Measurements from ENCODE around the gene ROBO1.

The ROBO1 gene

DNA sequence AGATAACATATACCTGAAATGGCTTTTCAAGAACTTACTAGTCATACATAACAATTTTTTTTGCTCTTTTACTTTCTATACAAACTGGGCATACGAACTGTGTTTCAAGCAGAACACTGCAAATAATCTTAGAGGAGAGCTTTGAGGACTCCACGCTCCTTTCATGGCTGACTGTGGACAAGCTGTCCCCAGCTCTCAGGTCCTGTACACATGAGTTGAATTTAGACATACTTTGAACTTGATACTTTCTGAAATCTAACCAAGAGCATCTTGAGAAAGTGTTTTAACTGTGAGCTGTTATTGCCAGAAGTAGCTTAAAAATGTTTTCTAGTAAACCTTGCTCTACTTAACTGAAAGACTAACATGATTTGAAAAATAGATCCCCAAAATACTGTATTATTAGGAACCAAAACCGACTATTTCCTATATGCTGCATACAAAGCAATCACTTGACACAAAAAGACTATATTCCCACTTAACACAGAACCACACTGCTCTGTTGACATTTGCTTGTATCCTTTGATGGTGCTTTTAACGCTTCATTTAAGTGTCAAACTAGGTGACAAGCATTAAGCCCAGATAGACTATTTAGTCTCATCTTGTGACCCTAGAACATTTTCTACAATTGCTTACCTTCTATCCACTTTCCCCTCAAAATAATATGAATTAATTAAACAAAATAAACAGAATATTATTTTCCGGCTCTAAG, 755.8 kb downstream of the ROBO1 start:
- no peak for DNase-seq (ENCODE audit: low spot score)

DNA sequence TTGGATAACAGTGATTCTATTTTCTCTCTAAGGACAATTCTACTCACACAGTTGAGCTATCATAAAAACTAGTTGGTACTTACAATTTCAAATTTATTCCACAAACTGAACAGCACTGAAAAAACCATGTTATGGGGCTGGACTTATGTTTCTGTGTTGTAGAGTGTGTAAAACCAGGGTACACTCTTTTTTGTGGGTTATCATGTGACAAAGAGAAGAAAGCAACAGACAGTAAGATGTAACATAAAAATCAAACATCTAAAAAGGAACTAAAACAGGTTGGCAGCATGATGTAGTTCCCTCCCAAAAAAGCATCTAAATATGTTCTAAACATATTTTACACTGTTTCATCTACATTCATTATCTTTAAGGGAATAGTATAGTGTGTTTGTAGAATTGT, 757.9 kb downstream of the ROBO1 start:
- DNase-seq (ENCODE audit: low spot score) = no peak

DNA sequence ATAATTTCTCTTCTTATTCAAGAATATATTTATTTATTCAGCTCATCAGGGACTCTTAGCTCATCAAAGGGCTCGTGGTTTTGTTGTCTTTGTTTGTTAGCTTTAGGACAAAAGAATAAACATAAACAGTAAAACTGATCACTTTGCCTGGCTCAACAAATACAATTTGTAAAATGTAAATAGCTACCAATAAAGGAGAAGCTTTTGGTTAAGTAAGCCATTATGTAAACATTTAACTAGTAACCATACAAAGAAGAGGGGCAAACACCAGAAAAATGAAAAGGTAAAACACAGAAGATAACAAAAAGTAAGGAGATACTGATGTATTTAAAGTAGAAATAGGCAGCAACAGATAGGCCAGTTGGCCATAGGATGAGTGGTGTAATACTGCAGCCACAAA, 761.7 kb downstream of the ROBO1 start:
- DNase-seq (ENCODE audit: low spot score) = no peak

DNA sequence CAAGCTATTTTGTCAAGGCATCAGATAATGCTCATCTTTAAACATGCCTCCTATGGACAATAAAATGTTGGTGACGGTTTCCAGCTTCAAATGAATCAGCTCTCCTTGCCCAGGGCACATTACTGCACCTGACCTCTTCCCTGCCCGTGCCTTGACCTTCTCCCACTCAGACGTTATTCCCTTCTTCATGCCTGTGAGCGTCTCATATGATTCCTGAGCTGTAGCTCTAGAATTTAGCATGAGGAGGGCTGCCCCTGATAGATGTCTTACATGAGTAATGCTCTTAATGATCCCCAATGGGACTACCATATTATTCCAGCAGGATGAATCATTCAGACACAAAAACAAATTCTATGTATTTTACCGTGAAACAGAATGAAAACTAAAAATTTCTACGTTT, 762.7 kb downstream of the ROBO1 start:
- no peak for DNase-seq (ENCODE audit: low spot score)

DNA sequence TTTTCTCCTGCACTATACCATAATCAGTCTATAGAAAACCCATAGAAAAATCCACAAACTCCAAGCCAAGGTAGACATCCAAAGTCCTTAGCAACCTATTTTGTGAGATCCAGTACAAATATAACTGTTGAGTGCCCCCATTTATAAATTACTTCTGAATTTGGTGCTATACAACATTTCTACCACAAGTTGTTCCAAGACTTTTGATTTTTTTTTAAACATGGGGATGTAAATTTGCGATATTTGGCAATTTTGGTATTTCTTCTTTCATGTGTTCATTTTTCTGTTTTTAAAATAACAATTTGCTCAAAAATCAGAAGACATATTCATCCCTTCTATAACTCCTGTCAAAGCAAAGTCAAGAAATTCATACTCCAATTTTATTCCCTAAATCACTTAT, 763.8 kb downstream of the ROBO1 start:
- no peak for DNase-seq (ENCODE audit: low spot score)

DNA sequence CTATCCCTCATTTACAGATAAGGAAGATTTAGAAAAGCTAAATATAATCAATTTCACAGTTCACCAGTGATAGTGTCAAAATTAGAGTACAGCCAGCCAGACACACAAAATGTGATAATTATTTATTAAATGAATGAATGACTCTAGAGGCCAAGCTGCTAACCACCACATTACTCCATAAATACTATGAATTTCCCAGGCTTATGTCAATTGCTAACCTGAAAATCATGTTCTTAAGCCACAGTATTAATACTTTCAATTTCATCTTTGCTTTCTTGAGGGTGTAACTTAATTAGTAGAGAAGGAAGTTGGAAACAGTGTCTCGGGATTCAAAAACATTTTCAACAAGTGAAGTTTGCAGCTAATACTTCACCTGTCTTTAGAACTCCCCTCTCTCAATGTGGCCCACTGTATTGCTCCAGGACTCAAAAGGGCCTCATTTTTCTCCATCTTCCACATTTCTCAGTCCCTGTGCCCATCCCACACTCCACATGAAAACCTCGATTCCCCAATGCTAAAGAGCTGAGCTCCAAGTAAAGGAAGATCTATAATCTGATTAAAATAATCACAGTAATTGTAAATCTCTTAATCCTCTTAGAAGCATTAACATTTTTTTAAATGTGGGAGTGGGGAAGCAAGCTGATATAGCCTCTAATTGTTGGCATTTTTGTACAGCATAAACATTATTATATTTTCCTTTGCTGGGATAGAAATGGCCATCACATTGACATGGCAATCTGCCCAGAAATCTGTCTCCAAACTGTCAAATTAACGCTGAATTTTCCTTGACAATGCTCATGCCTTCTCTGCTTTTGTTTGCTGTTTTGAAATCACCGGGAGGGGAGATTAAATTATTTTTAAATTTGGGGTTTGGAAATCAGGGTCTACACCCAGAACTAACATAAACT, 765.1 kb downstream of the ROBO1 start:
- DNase-seq (ENCODE audit: low spot score) = no peak

DNA sequence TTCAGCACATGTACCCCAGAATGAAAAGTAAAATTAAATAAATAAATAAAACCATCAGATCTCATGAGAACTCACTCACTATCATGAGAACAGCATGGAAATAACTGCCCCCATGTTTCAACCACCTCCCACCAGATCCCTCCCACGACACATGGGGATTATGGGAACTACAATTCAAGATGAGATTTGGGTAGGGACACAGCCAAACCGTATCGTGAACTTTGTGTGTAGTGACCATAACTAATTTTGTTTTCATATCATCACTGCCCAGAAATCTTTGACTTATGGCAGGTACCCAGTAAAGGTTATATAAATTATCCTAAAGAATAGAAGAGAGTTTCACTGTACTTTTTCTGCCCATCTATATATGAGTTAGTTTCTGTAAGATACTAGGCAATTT, 766.5 kb downstream of the ROBO1 start:
- no peak for DNase-seq (ENCODE audit: low spot score)

DNA sequence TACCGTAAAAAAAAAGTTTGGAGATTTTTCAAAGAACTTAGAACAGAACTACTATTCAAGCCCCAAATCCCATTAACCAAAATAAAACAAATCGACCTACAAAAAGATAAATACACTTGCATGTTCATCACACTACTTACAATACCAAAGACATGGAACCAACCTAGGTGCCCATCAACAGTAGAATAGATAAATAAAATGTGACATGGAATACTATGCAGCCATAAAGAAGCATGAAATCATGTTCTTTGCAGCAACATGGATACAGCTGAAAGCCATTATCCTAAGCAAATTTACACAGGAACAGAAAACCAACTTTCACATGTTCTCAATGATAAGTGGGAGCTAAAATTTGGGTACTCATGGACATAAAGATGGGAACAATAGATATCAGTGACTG, 768.7 kb downstream of the ROBO1 start:
- DNase-seq (ENCODE audit: low spot score) = no peak

DNA sequence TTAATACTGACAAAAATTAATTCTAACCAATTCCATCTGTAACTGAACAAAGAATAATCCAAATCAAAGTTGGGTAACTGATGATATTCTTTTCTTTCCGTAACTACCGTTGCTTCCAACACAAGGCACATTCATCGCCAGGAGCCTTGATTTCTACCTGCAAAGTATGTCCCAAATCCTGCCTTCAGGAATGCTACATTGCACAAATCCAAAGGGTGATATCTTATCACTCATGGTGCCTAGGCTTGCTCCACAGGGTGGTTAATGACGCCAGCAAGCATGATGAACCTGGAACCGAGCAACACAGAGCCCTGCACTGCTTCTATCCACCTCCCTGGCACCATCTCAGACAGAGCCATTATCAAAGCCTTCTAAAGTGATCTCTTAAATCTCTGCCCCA, 772.7 kb downstream of the ROBO1 start:
- DNase-seq (ENCODE audit: low spot score) = no peak

DNA sequence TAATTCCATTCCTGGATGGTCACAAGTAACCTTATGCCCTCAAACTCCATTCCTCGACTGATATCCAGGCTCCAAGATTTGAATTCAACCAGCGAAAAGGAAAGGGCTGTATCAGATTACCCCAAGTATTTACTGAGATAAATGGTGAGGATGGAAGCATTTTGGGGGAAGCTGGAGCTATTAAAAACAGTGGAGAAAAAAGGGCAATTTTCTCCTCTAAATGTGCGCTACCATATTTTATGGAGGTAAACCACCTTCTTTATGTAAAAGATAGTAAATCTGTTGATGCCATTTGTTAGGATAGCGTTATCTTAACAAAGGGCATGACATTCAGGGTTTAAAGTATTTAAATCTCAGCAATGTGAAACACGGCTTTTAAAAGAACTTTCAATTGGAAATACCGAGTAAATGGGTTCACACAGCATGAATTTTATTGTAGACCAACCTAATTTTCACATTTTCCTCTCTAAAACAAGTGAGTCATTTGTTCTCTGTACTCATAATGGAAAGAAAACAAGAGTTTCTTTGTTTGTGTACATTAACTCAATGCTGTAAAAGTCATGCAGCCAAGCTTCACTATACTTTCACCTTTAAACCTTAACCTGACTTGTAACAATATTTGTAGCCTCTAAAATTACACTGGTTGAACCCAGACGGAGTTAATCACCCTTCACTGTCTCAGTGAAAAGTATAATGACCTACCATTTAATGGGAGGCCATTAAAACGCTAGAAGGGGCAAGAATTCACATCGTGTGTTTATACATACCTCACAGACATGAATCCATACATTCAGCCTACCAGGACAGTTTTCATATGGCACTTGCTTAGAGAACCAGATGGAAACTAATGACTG, 773.4 kb downstream of the ROBO1 start:
- no peak for DNase-seq (ENCODE audit: low spot score)

DNA sequence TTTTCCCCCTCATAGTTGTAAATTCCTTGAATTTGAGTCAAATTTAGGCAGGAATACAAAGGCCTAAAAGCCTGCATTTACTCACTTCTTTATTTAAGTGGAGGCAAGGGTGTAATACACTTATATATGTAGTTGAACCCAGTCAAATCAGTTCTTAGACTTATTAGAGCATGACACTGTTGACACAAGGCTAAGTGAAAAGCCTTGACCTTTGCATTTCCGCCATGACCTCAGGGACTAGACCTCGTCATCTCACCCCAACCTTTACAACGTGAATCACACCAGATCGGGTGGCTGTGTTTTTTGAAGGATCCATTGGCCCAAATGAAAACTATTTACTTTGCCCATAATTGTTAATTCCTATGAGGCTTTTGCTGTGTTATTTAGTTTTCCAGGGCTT, 774.4 kb downstream of the ROBO1 start:
- no peak for DNase-seq (ENCODE audit: low spot score)

DNA sequence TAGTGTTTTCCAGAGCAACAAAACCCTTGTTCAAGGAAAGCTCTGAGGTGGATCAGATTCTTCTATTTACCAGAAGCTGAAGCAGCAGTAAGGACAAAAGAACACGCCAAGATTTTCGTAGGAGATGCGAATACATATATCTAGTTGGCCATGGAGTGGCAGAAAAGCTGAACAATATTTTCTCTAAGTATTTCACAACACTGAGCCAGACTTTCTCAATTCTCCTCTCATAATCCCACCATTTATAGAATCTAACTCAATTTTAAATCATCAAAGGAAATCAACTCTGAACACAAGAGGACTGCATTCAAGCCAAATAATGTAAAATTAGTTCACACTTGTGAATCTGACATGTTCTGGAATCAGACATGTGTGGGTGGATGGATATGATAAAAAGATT, 775.0 kb downstream of the ROBO1 start:
- no peak for DNase-seq (ENCODE audit: low spot score)

DNA sequence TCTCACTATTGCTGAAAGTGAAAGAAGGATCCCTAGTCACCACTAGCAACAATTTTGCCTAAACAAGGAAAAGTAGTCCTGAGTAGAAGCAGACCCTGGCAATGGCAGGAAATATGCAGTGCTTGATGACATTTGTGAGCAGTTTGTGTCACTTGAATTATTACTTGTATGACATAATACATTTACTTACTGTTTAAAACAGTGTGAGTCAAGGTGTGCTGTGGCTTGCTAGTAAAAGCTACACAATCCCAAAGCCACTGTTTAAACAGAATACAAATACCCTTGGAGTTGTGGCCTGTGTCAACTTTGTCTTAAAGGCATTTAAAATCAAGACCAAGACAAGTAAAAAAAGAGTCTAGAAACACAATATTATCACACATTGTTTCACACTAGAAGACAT, 775.4 kb downstream of the ROBO1 start:
- DNase-seq (ENCODE audit: low spot score) = no peak

DNA sequence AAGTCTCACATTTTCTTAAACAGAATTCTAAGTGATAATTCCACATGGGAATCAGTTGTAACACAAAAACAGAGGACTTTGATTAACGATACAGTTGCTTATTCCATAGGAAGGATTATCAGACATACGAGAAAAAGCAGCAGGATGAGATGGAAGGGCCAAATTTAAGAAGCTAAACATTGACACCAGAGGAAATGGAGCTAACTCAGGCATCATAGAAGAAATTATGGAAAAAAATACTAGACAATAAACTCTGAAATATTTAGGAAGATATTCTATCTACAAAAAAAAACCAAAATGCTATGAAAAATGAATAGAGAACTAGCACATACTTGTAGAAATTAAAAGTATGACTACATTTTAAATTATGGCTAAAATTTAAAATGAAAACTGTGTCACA, 776.1 kb downstream of the ROBO1 start:
- no peak for DNase-seq (ENCODE audit: low spot score)

DNA sequence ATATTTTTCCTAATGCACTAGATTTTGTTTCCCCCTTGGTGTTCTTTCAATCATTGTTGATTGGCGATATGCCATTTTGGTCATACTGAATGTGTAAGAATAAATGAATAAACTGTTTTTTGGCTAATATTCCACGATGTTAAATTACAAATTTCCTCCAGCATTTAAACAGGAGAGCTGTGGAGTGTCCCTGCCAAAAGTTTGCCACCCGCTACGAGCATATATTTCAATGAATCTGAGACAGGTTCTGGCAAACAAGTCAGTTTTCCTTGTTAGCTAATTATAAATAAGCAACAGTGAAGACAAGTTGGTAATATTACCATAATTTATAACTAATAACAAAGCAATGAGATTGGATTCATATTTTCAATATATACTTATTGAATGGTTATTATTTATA, 777.6 kb downstream of the ROBO1 start:
- no peak for DNase-seq (ENCODE audit: low spot score)

DNA sequence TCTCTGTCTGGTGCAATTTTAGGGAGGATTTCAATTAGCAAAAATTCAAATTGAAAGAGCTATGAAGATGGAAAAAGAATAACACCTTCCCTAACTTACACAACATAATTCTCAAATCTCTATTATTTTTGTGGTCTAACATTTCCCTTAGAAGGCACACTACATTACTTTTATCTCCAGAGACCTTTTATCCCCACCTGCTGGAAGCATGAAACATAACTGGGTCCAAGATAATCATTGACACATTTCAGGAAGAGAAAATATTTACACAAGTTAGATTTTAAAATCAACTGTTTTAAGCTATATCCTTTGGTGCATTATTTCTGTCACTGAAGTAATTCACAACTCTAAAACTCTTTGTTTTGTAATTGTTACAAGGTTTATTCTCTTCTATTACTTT, 779.5 kb downstream of the ROBO1 start:
- DNase-seq (ENCODE audit: low spot score) = no peak

DNA sequence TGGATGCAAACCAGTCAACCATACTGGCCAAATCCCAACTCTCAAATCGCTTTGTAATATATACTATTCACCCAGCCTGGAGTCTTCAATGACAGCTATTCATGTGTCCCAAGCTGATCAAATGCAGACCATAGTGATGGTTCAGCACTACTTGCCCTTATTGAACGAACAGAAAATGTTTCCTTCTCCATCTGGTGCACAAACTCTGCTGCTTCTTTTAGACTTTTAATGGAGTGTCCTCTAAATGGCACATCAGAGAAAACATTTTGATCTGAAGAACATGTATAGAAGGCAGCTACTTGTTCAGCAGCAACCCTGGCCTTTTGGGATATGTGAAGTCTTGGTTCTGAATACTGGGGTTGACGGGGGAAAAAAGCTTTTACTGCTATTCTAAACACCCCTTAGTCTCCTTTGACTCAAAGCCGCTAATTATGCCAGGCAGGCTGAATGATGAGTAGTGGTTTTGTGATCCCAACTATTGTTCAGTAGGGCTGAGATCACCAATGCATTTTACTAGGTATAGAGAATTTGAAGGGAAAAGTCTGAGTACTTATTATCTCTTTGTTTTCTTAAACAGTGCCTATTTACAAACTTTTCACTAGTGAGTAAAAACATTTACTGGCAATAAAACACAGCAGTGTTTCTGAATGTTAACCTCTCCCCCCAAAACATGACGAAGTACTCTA, 781.2 kb downstream of the ROBO1 start:
- DNase-seq (ENCODE audit: low spot score) = no peak

DNA sequence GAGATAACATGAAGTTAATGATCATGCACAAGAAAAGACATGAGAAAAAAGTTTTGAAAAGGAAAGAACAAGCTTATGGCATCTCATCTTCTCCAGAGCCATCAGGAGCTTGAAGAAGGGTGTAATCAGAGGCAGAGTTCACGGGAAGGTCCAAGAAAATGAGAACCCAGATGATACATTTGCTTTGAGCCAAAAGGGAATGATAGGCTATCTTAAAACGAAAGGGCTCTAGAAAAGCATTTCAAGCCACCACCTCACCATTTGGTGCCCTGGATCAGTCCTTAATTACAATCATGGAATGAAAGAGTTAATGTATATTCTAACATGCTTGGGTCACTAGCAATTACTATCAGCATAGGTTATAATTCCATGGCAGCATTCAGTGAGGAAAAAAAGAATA, 781.8 kb downstream of the ROBO1 start:
- DNase-seq (ENCODE audit: low spot score) = no peak

DNA sequence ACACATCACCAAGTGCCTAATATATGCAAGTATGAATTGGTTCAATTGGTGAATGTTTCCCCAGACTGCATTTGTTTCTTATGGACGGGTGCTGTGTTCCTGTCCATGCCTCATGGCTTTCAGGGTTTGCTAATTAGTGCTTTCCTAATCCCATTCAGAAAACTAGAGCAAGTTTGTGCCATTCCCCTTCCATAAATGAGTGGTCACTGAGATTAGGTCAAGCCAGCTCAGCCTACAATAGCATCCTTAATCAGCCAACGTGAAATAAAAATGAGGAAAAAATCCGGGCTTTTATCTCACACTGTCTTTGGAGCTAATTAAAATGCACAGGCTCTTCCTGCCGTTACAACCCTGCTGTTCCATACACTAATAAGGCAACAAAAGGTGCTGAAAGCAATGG, 788.8 kb downstream of the ROBO1 start:
- DNase-seq (ENCODE audit: low spot score) = no peak

DNA sequence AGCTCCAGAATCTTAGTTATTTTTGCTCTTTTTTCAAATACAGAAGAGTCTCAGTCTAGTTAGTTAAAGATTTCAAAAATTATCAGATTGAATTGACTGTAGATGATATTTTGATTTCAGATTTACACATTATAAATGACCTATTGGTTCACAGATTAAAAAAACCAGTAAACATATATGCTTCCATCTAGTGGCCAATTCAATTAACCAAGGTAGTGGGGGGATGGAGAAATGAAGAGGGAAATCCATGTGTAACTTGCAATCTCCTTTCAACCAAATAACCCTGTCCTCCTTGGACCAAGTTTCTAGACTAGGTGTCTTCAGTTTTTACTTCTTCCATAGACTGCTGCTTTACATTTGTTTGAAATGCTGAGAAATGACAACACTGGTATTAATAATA, 789.8 kb downstream of the ROBO1 start:
- no peak for DNase-seq (ENCODE audit: low spot score)

DNA sequence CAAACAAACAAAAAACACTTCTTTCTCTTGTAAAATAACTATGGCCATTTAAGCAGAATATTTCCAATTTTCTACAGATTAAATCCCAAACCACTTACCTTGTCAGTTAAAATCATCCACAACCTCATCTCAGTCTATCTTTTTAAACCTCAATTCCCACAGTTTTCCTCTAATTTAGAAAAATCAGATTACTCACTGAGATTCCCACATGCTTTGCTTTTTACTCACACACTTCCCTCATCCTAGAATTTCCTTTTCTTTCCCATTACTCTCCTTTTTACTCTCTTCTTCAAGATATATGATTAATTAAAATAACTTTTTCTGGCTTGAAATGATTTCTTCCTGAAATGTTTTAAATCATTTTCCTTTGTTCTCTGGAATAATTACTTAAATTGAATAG, 790.7 kb downstream of the ROBO1 start:
- DNase-seq (ENCODE audit: low spot score) = no peak

DNA sequence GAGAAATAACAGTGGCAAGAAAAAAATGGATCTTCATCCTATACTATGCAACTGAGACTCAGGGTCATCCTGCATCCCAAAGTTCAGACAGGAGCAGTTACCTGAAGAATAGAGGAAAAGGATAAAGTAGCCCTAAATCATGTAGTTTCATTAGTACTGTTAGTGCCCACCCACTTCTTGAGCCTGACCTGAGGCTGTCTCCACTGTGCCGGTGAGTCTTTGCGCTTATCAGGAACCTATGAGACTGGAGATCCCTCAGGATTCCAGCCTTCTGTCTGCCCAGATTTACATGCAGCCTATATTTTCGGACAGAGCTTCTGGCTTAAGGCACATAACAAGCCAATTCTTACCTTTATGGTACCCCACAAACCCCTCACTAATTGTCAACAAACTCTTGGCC, 791.6 kb downstream of the ROBO1 start:
- DNase-seq (ENCODE audit: low spot score) = no peak

All from LoVo (cell line).